HG03280 (cell line): Measurements from ENCODE around the gene TNFRSF9.

Experiments used
- ATAC-seq: cut with Tn5 transposase; IDR thresholded peaks from one replicate; pipeline ENCODE4 v1.9.1; 2021; ENCODE audit warnings: mild to moderate bottlenecking, moderate library complexity; ENCODE audit not compliant: unreplicated experiment

TNFRSF9 gene

GRCh38 chr1:7878027-7878426 is 62.6 kb downstream of the TNFRSF9 start:
- ATAC-seq: no peak

DNA sequence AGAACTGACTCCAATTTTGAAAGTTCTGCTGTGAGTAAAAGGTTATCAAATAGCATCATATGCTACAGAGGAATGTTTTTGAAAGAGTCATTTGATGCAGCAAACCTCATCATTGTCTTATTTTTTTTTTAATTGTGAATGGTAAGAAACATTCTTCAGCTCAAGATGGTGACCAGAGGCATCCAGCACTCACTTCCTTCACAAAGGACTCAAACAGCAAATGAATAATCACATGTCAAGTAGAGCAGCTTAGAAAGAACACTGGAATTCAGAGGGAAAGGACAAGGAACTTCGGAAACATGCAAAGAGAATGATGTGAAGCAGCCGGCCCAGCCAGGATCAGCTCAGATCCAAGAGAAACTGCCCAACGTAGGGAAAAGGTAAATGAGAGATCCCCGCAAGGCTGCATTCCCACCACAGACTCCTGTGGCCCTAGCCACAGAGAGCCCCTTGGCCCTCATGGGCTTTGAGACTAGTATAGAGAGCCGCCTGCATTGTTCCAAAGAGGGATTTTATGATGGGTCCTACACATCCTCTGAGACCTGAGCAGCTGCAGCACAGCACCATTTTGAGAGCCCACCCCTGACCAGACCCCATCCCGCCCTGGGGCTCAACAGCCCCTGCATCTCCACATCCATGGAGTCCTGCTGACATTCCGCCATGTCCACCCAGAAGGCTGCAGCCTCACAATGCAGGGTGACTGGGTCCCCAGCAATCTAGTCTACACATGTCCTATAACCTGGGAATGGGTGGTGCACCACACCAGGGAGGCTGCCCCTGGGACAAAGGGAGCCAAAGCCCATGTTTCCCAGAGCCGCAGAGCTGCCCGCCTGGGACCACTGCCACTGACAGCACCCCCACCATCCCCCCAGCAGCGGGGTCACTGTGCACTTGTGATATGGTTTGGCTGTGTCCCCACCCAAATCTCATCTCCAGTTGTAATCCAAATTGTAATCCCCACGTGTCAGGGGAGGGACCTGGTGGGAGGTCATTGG is 66.5 kb downstream of the TNFRSF9 start:
- no peak for ATAC-seq

DNA sequence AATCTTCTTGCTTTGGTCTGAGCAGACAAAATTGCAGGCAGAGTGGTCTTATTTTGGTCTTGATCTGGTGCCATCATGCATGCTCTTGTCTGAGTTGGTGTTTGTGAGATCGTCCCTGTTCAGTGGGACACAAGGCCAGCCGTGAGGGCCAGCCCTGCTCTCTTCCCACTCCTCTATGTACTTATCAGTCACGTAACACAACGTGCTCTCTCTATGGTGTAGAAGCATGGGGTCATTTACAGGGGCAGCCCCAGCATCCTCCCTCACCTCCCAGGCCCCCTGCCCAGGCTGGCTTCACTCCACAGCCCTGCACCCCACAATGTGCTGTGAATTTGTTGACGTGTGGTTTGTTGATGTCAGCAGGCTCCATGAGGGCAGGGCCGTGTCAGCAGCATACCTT is 69.5 kb downstream of the TNFRSF9 start:
- no peak for ATAC-seq

GRCh38 chr1:7869136-7869920 is 71.3 kb downstream of the TNFRSF9 start:
- ATAC-seq: no peak

DNA sequence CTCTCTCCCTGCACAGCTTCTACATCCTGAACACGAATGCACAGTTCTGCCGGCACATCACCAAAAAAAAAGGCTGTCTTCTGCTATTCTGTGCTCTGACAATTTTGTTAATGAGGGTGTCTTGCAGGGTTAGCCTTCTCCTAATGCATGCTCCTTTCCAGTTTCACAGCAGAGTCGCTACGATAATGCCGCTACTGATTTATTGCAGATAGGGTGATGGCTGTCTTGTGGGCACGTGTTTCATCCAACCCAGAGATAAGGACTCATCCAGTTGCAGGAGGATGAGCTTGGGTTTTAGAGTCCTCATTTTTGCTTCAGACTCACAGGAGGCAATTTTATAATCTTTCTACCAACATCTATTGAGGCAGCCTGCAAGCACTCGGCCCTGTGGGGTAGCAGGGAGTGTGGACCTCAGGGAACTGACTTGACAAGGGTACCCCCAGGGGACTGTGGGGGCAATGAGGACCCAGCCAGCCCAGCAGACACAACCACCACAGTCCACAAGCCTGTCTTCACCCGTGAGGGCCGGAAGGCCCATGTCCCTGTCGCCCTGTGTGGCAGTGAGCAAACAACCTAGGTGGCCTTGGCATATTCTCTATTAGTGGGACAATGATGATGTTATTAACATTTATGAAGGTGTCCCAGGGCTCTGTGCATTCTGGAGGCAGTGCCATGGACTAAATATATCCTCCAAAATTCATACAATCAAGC is 72.4 kb downstream of the TNFRSF9 start:
- no peak for ATAC-seq

GRCh38 chr1:7865978-7866377 is 74.7 kb downstream of the TNFRSF9 start:
- no peak for ATAC-seq
